ENCODE data around the gene ZBED6.

DNA sequence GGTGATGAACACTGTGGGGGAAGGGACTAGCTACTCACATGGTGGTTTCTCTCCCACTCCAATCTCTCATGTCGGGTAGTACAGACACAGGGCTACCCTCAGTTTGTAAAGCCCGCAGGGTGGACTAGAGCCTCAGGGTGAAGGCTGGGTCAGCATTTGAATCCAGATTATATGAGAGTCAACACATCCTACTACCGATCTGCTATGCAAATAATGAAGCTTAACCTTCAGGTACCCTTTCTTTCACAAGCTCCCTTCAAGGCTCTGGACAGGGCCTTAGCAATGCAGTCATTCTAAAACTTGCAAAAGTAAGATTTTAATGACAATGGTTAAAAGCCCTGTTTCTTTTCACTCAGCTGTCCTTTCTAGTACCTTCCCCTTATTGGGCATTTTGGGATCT, 5.5 kb upstream of the ZBED6 start:
- TF ChIP-seq, protein P1, sequence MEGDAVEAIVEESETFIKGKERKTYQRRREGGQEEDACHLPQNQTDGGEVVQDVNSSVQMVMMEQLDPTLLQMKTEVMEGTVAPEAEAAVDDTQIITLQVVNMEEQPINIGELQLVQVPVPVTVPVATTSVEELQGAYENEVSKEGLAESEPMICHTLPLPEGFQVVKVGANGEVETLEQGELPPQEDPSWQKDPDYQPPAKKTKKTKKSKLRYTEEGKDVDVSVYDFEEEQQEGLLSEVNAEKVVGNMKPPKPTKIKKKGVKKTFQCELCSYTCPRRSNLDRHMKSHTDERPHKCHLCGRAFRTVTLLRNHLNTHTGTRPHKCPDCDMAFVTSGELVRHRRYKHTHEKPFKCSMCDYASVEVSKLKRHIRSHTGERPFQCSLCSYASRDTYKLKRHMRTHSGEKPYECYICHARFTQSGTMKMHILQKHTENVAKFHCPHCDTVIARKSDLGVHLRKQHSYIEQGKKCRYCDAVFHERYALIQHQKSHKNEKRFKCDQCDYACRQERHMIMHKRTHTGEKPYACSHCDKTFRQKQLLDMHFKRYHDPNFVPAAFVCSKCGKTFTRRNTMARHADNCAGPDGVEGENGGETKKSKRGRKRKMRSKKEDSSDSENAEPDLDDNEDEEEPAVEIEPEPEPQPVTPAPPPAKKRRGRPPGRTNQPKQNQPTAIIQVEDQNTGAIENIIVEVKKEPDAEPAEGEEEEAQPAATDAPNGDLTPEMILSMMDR (IDR thresholded peaks at IDR 0.05) = no peak
- TF ChIP-seq POLR2A (IDR thresholded peaks at IDR 0.05) = no peak

Data from heart left ventricle (tissue), 13 donors.